Amniotic stem cell (primary cell): Measurements from ENCODE around the gene PCSK5.

Experiments
- DNase-seq: peaks from one replicate; lab custom pipeline; 2025; lab: John Stamatoyannopoulos, UW

The PCSK5 gene

DNA sequence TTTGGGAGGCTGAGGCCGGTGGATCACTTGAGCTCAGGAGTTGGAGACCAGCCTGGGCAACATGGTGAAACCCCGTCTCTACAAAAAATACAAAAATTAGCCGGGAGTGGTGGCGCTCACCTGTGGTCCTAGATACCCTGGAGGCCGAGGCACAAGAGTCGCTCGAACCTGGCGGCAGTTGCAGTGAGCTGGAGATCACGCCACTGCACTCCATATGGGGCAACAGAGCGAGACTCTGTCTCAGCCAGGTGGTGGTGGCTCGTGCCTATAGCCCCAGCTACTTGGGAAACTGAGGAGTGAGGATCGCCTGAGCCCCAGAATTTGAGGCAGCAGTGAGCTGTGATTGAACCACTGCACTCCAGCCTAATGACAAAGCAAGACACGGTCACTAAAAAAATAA lies 506.1 kb downstream of the PCSK5 start:
- no peak for DNase-seq

GRCh38 chr9:76399856-76400255 lies 509.4 kb downstream of the PCSK5 start:
- DNase-seq, result no peak

GRCh38 chr9:76400534-76401096 lies 510.1 kb downstream of the PCSK5 start:
- no peak for DNase-seq

DNA sequence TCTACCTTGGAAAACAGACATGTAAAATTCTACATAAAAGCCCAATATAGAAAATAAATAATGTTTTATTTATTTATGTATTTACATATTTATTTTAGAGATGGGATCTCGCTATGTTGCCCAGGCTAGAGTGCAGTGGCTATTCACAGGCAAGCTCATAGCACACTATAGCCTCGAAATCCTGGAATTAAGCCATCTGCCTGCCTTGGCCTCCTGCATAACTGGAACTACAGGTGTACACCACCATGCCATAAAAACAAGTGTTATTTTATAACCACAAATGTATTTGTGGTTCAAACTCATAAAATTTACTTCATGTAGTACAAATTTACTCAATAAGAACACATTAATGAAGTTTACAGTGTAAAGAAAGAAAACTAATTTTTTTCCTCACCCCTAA lies 510.7 kb downstream of the PCSK5 start:
- DNase-seq, result no peak

GRCh38 chr9:76401580-76402354 lies 511.3 kb downstream of the PCSK5 start:
- no peak for DNase-seq

- peak; percentile 32 for DNase-seq
Measured at GRCh38 chr9:76403352-76403751, 512.9 kb downstream of the PCSK5 start.

DNA sequence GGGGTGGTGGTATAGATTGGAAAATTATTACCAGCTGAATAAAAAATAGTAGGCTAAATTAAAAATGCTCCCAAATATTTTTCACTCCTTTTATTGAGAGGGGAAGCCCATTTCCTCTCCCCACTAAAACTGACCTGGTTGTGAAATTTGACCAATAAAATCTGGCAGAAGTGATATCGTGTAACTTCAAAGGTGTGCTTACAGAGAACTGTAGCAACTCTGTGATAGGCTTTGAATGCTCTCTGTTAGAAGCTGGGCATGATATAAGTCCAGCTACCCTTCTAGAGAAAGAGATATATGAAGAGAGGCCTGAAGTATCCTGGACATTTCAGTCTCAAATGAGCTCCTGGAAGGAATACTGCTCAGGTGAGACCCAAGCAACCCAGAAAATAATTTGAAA lies 513.9 kb downstream of the PCSK5 start:
- no peak for DNase-seq

DNA sequence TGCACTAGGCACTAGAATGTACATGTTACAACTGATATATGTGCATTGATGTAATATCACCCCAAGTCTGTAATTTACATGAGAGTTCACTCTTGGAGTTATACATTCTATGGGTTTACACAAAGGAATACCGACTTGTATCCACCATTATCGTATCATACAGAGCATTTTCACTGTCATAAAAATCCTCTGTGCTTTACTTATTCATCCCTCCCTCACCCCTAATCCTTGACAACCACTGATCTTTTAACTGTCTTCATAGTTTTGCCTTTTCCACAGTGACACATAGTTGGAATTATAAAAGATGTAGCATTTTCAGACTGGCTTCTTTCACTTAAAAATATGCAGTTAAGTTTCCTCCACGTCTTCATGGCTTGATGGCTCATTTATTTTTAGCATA lies 514.9 kb downstream of the PCSK5 start:
- DNase-seq, result no peak

DNA sequence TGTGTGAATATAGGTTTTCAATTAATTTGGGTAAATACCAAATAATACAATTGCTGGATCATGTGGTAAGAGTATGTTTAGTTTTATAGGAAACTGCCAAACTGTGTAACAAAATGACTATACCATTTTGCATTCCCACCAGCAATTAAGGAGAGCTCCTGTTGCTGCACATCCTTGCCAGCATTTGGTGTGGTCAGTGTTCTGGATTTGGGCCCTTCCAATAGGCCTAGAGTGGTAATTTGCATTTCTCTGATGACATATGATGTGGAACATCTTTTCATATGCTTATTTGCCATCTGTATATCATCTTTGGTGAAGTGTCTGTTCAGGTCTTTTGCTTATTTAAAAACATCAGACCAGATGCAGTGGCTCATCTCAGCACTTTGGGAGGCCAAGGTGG lies 515.4 kb downstream of the PCSK5 start:
- no peak for DNase-seq
